ENCODE measurements around the gene CLTC.

GRCh38 chr17:59601130-59601529 lies 18.6 kb upstream of the CLTC start:
- TF ChIP-seq, protein P1, sequence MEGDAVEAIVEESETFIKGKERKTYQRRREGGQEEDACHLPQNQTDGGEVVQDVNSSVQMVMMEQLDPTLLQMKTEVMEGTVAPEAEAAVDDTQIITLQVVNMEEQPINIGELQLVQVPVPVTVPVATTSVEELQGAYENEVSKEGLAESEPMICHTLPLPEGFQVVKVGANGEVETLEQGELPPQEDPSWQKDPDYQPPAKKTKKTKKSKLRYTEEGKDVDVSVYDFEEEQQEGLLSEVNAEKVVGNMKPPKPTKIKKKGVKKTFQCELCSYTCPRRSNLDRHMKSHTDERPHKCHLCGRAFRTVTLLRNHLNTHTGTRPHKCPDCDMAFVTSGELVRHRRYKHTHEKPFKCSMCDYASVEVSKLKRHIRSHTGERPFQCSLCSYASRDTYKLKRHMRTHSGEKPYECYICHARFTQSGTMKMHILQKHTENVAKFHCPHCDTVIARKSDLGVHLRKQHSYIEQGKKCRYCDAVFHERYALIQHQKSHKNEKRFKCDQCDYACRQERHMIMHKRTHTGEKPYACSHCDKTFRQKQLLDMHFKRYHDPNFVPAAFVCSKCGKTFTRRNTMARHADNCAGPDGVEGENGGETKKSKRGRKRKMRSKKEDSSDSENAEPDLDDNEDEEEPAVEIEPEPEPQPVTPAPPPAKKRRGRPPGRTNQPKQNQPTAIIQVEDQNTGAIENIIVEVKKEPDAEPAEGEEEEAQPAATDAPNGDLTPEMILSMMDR (IDR thresholded peaks at IDR 0.05), result no peak
- no peak for TF ChIP-seq POLR2A (IDR thresholded peaks at IDR 0.05)

Measured in prostate gland (tissue), 2 donors.